GM10266 (cell line): Measurements from ENCODE around the gene LRMDA.

ENCODE experiments used
- DNase-seq: peaks from one replicate; pipeline ENCODE4 v3.0.0; 2012; ENCODE audit errors: extremely low spot score
- TF ChIP-seq, protein P1 (sequence below): IDR thresholded peaks from 2 replicates; pipeline ENCODE4 v1.5.1; 2012; ENCODE audit warnings: mild to moderate bottlenecking, low read depth; ENCODE audit not compliant: control insufficient read depth, insufficient read depth; ENCODE audit errors: missing control alignments

LRMDA gene

GRCh38 chr10:75647675-75648074 is 216.3 kb downstream of the LRMDA start:
- TF ChIP-seq, protein P1, sequence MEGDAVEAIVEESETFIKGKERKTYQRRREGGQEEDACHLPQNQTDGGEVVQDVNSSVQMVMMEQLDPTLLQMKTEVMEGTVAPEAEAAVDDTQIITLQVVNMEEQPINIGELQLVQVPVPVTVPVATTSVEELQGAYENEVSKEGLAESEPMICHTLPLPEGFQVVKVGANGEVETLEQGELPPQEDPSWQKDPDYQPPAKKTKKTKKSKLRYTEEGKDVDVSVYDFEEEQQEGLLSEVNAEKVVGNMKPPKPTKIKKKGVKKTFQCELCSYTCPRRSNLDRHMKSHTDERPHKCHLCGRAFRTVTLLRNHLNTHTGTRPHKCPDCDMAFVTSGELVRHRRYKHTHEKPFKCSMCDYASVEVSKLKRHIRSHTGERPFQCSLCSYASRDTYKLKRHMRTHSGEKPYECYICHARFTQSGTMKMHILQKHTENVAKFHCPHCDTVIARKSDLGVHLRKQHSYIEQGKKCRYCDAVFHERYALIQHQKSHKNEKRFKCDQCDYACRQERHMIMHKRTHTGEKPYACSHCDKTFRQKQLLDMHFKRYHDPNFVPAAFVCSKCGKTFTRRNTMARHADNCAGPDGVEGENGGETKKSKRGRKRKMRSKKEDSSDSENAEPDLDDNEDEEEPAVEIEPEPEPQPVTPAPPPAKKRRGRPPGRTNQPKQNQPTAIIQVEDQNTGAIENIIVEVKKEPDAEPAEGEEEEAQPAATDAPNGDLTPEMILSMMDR, result no peak
- DNase-seq, result no peak

- DNase-seq, result no peak
- TF ChIP-seq, protein P1, result no peak
Measured at GRCh38 chr10:75648351-75648750, 216.9 kb downstream of the LRMDA start.

DNA sequence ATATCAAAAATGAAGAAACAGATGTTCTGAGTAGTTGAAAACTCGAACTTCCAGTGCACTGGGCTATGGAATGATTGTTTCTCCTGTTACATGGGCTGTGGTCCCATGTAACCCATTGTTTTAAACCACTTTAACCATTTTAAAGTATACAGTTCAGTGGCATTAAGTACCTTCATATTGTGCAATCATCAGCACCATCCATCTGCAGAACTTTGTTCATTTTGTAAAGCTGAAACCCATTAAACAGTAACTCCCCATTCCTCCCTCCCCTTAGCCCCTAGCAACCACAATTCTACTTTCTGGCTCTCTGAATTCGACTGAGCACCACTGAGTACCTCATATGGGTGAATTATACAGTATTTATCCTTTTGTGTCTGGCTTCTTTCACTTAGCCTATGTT is 217.4 kb downstream of the LRMDA start:
- TF ChIP-seq, protein P1, result no peak
- no peak for DNase-seq

DNA sequence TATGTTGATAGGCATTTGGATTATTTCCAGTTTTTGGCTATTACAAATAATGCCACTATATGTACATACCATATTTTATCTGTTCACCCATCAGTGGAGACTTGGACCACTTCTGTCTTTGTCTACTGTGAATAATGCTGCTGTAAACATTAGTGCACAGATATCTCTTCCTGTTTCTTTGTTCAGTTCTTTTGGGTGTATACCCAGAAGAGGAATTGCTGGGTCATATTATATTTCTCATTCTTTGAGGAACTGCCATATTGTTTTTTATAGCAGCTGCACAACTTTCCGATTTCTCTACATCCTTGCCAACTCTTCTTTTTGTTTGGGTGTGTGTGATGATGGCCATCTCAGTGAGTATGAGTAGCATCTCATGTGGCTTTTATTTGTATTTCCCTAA is 218.0 kb downstream of the LRMDA start:
- TF ChIP-seq, protein P1, result no peak
- DNase-seq, result no peak

GRCh38 chr10:75650648-75651047 is 219.2 kb downstream of the LRMDA start:
- DNase-seq, result no peak
- TF ChIP-seq, protein P1, result no peak

DNA sequence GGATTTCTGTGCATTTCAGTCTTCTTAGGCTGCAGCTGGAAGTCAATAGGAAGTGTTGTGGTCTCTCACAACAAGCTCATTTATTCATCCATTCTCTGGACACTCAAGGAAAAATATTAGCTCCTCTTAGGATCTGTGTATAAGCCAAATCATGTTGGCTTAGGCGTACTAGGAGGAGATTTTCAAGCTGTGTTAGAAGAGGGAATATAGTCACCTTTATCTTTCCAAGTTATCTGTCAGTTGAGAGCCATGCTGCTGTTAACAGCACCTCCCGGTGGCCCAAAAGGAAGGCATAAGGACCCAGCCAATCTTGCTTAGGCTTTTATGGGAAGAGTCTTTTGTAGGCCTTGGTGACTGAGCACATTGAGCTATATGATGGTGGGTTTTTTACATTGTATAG is 220.0 kb downstream of the LRMDA start:
- DNase-seq, result no peak
- TF ChIP-seq, protein P1, result peak; percentile 27

DNA sequence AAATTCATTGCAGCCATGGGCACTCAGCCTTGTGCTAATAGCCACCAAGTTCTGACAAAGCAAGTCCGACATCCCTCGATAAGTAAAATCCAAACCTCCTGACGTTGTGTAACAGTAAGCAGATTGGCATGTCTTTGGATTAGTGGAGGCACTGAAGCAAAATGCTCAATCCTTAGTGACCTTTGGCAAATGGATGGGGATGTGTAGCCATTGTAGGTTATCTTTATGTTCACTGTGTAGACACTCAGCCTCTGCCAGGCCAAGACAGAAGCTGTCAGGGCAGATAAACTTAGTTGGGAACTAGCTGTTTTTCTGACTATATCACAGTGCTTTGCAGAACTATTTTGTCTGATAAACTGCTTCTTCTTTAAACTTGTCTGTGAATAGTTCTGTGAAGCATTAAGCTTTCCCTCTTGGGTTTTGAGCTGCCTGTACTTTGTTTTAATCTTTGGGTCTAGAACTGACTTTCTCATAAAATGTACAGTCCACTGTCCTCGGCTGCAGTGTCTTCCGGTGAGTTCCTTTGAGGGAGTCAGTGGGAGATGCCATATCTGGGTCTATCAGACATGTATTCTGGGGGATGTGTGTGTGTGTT is 220.8 kb downstream of the LRMDA start:
- TF ChIP-seq, protein P1, result no peak
- no peak for DNase-seq
